GM19395 (cell line): ENCODE data around the gene MEIS2.

Experiments
- ATAC-seq: cut with Tn5 transposase; IDR thresholded peaks from one replicate; pipeline ENCODE4 v1.9.1; 2021; ENCODE audit warnings: mild to moderate bottlenecking, moderate library complexity; ENCODE audit not compliant: unreplicated experiment

Gene MEIS2

GRCh38 chr15:37100109-37100965 lies at the start of gene MEIS2:
TSS of gene MEIS2 (minus strand) at chr15:37100549. CDS start at chr15:37099466, 1,083 bp downstream.
- peak; percentile 35 for ATAC-seq

GRCh38 chr15:37149146-37149545 lies 48.8 kb upstream of the MEIS2 start:
- no peak for ATAC-seq

GRCh38 chr15:37148714-37149113 lies 48.4 kb upstream of the MEIS2 start:
- ATAC-seq = no peak

- ATAC-seq = no peak
Measured at GRCh38 chr15:37143351-37143750, 43.0 kb upstream of the MEIS2 start.

- ATAC-seq = no peak
Measured at GRCh38 chr15:37142371-37142770, 42.0 kb upstream of the MEIS2 start.

- no peak for ATAC-seq
Measured at GRCh38 chr15:37140531-37141058, 40.2 kb upstream of the MEIS2 start.

GRCh38 chr15:37138591-37139215 lies 38.4 kb upstream of the MEIS2 start:
- no peak for ATAC-seq

- ATAC-seq = no peak
Measured at GRCh38 chr15:37137221-37137620, 36.9 kb upstream of the MEIS2 start.

- no peak for ATAC-seq
Measured at GRCh38 chr15:37136666-37137065, 36.3 kb upstream of the MEIS2 start.

- ATAC-seq = peak; percentile 80
Measured at GRCh38 chr15:37135225-37135624, 34.9 kb upstream of the MEIS2 start.

- ATAC-seq = peak; percentile 62
Measured at GRCh38 chr15:37134699-37135131, 34.4 kb upstream of the MEIS2 start.

GRCh38 chr15:37134244-37134643 lies 33.9 kb upstream of the MEIS2 start:
- no peak for ATAC-seq

- ATAC-seq = no peak
Measured at GRCh38 chr15:37133602-37134001, 33.3 kb upstream of the MEIS2 start.

- no peak for ATAC-seq
Measured at GRCh38 chr15:37132826-37133417, 32.6 kb upstream of the MEIS2 start.

- no peak for ATAC-seq
Measured at GRCh38 chr15:37131621-37132020, 31.3 kb upstream of the MEIS2 start.

GRCh38 chr15:37130356-37130755 lies 30.0 kb upstream of the MEIS2 start:
- no peak for ATAC-seq

GRCh38 chr15:37125143-37125542 lies 24.8 kb upstream of the MEIS2 start:
- ATAC-seq = no peak

GRCh38 chr15:37124331-37124730 lies 24.0 kb upstream of the MEIS2 start:
- ATAC-seq = no peak

- ATAC-seq = no peak
Measured at GRCh38 chr15:37122703-37123102, 22.4 kb upstream of the MEIS2 start.

GRCh38 chr15:37121492-37121891 lies 21.1 kb upstream of the MEIS2 start:
- no peak for ATAC-seq

- ATAC-seq = no peak
Measured at GRCh38 chr15:37117030-37117429, 16.7 kb upstream of the MEIS2 start.

- no peak for ATAC-seq
Measured at GRCh38 chr15:37115538-37115937, 15.2 kb upstream of the MEIS2 start.
